ENCODE measurements around the gene LRRC8E. TPM values are rescaled to one million over a fixed set of nuclear protein-coding genes. Genes with fewer than 3 reads are reported as not detected.
"Not testable (repeated sequence)": the region's sequence is repeated elsewhere in the genome, so short reads cannot be mapped to it uniquely, and the experiment has no call there.

The LRRC8E gene
- total RNA-seq, 1 donor from 2014 or later: 6.6 TPM

DNA sequence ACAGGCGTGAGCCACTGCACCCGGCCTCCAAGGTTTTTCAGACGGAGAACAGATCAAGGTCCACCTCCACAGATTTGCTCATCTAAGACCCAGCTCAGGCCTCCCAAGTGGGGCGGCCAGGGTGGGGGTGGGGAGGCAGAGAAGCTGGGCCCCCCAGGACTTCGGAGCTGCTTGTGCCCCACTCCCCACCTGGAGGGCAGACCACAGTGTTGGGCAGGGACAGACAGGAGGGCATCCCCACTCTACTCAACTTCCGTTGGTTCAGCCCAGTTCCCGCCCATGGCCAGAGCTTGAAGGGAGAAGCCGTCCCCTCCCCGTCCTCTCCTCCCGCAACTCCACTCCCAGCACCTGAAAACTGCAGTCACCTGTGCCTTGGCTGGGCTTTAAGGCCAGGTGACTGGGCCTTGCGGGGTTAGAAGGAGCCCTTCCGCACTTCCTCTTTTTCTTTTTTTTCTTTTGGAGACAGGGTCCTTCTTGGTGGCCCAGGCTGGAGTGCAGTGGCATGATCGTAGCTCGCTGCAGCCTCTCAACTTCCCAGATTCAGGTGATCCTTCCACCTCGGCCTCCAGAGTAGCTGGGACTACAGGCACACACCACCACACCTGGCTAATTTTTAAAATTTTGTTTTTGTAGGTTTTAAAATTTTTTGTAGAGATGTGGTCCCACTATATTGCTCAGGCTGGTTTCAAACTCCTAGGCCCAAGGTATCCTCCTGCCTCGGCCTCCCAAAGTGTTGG, 734 bp upstream of the LRRC8E start:
- Mint-ChIP-seq H3K27ac (ENCODE audit: unreplicated experiment) (no peak overlapping the region), H3K36me3 (ENCODE audit: low read depth, unreplicated experiment) (no peaks in the 10 kb centered on the region), H3K4me3 (ENCODE audit: unreplicated experiment) (peak overlapping the region; percentile 68), H3K9me3 (ENCODE audit: unreplicated experiment) (no peaks in the 10 kb centered on the region), H3K27me3 (ENCODE audit: low read depth, unreplicated experiment) (no peaks in the 10 kb centered on the region), H3K4me1 (ENCODE audit: low read depth, unreplicated experiment) (no peaks in the 10 kb centered on the region)
- no peak overlapping the region for H3K9ac ChIP-seq (ENCODE audit: low read length)
- no peak overlapping the region for H3K27ac ChIP-seq (ENCODE audit: low read depth, low read length)
- H3K27me3 ChIP-seq (ENCODE audit: insufficient read depth, low read length): no peaks in the 10 kb centered on the region
- peaks cover 4% of the 10 kb centered on the region for H4K20me1 ChIP-seq (ENCODE audit: insufficient read depth, low read length)
- H3K36me3 ChIP-seq (ENCODE audit: insufficient read depth, low read length): no peaks in the 10 kb centered on the region
- no peak overlapping the region for H3K4me3 ChIP-seq (ENCODE audit: insufficient read depth, low read depth, low read length)
- FAIRE-seq (no peak), DNase-seq (ENCODE audit: low read depth) (no peak)
- no peaks in the 10 kb centered on the region for H3K9me3 ChIP-seq (ENCODE audit: insufficient read depth, low read depth, low read length)
- H3K79me2 ChIP-seq (ENCODE audit: insufficient read depth, low read length): peaks cover 7% of the 10 kb centered on the region
- no peak for TF ChIP-seq EZH2 (IDR thresholded peaks at IDR 0.05; ENCODE audit: insufficient read depth, low read length)
- TF ChIP-seq, protein P1, sequence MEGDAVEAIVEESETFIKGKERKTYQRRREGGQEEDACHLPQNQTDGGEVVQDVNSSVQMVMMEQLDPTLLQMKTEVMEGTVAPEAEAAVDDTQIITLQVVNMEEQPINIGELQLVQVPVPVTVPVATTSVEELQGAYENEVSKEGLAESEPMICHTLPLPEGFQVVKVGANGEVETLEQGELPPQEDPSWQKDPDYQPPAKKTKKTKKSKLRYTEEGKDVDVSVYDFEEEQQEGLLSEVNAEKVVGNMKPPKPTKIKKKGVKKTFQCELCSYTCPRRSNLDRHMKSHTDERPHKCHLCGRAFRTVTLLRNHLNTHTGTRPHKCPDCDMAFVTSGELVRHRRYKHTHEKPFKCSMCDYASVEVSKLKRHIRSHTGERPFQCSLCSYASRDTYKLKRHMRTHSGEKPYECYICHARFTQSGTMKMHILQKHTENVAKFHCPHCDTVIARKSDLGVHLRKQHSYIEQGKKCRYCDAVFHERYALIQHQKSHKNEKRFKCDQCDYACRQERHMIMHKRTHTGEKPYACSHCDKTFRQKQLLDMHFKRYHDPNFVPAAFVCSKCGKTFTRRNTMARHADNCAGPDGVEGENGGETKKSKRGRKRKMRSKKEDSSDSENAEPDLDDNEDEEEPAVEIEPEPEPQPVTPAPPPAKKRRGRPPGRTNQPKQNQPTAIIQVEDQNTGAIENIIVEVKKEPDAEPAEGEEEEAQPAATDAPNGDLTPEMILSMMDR (IDR thresholded peaks at IDR 0.05; ENCODE audit: insufficient read depth, low read depth, low read length): no peak
- H3K4me1 ChIP-seq (ENCODE audit: insufficient read depth, low read length): peaks cover 7% of the 10 kb centered on the region
- H2AFZ ChIP-seq (ENCODE audit: low read depth, low read length): no peak overlapping the region
- H3K4me2 ChIP-seq (ENCODE audit: low read length): peak overlapping the region; percentile 95

- no peaks in the 10 kb centered on the region for H3K36me3 ChIP-seq (ENCODE audit: insufficient read depth, low read length)
- Mint-ChIP-seq H3K4me3 (ENCODE audit: unreplicated experiment) (peak overlapping the region; percentile 81), H3K36me3 (ENCODE audit: low read depth, unreplicated experiment) (no peaks in the 10 kb centered on the region), H3K4me1 (ENCODE audit: low read depth, unreplicated experiment) (peaks cover 3% of the 10 kb centered on the region), H3K27me3 (ENCODE audit: low read depth, unreplicated experiment) (no peaks in the 10 kb centered on the region), H3K27ac (ENCODE audit: unreplicated experiment) (peak overlapping the region; percentile 78), H3K9me3 (ENCODE audit: unreplicated experiment) (no peaks in the 10 kb centered on the region)
- H3K4me1 ChIP-seq (ENCODE audit: insufficient read depth, low read length): peaks cover 13% of the 10 kb centered on the region
- H2AFZ ChIP-seq (ENCODE audit: low read depth, low read length): peak overlapping the region; percentile 86
- H3K4me3 ChIP-seq (ENCODE audit: insufficient read depth, low read depth, low read length): peak overlapping the region; percentile 69
- peak overlapping the region; percentile 87 for H3K9ac ChIP-seq (ENCODE audit: low read length)
- FAIRE-seq: no peak
- H4K20me1 ChIP-seq (ENCODE audit: insufficient read depth, low read length): peaks cover 4% of the 10 kb centered on the region
- peak overlapping the region; percentile 95 for H3K4me2 ChIP-seq (ENCODE audit: low read length)
- DNase-seq (ENCODE audit: low read depth): no peak
- no peak for TF ChIP-seq EZH2 (IDR thresholded peaks at IDR 0.05; ENCODE audit: insufficient read depth, low read length)
- TF ChIP-seq, protein P1 (IDR thresholded peaks at IDR 0.05; ENCODE audit: insufficient read depth, low read depth, low read length): no peak
- peaks cover 9% of the 10 kb centered on the region for H3K79me2 ChIP-seq (ENCODE audit: insufficient read depth, low read length)
- no peaks in the 10 kb centered on the region for H3K27me3 ChIP-seq (ENCODE audit: insufficient read depth, low read length)
- H3K27ac ChIP-seq (ENCODE audit: low read depth, low read length): peak overlapping the region; percentile 72
- H3K9me3 ChIP-seq (ENCODE audit: insufficient read depth, low read depth, low read length): no peaks in the 10 kb centered on the region
These were observed 512 bp downstream of the LRRC8E start for GRCh38 chr19:7888826-7889217.

- peak overlapping the region; percentile 41 for H3K27ac Mint-ChIP-seq (ENCODE audit: unreplicated experiment)
- H3K27ac ChIP-seq (ENCODE audit: low read depth, low read length): peak overlapping the region; percentile 21
- H3K4me1 Mint-ChIP-seq (ENCODE audit: low read depth, unreplicated experiment); H3K9me3 Mint-ChIP-seq (ENCODE audit: unreplicated experiment); H3K27me3 Mint-ChIP-seq (ENCODE audit: low read depth, unreplicated experiment); H2AFZ ChIP-seq (ENCODE audit: low read depth, low read length); H3K79me2 ChIP-seq (ENCODE audit: insufficient read depth, low read length); H3K4me3 ChIP-seq (ENCODE audit: insufficient read depth, low read depth, low read length); H3K9me3 ChIP-seq (ENCODE audit: insufficient read depth, low read depth, low read length); H3K36me3 ChIP-seq (ENCODE audit: insufficient read depth, low read length); H3K27me3 ChIP-seq (ENCODE audit: insufficient read depth, low read length); H3K4me3 Mint-ChIP-seq (ENCODE audit: unreplicated experiment); H4K20me1 ChIP-seq (ENCODE audit: insufficient read depth, low read length); H3K36me3 Mint-ChIP-seq (ENCODE audit: low read depth, unreplicated experiment); FAIRE-seq: not testable (repeated sequence)
- H3K4me1 ChIP-seq (ENCODE audit: insufficient read depth, low read length): peaks cover 15% of the 10 kb centered on the region
- H3K4me2 ChIP-seq (ENCODE audit: low read length): peak overlapping the region; percentile 44
- peak; percentile 58 for DNase-seq (ENCODE audit: low read depth)
- H3K9ac ChIP-seq (ENCODE audit: low read length): peak overlapping the region; percentile 55
These were observed 5.2 kb downstream of the LRRC8E start for GRCh38 chr19:7893362-7894101.

All from astrocyte (in vitro differentiated cells and primary cell).